Prostate gland (tissue), 2 donors: ENCODE results near the gene OMA1. TPM values are rescaled to one million over a fixed set of nuclear protein-coding genes. Genes with fewer than 3 reads are reported as not detected.

Experiments used
- DNase-seq: peaks from one replicate; pipeline ENCODE4 v3.0.0-alpha.2; 2019; ENCODE audit warnings: low spot score
- H3K27ac ChIP-seq, 2 donors: fragments of 200-600 bp; sonication (generic); 2 replicates each; pipeline ENCODE4 v1.5.1; 2017 to 2019
- H3K27me3 ChIP-seq: fragments of 200-600 bp; sonication (generic); replicated peaks from 2 replicates; pipeline ENCODE4 v1.5.1; 2019; ENCODE audit not compliant: insufficient read depth
- H3K36me3 ChIP-seq, 2 donors: fragments of 200-600 bp; sonication (generic); 1 replicate in 1 of 2; 2 replicates in 1 of 2; pipeline versions ENCODE4 v1.5.1 to v1.8.1; 2017 to 2019
- H3K4me1 ChIP-seq: fragments of 200-600 bp; sonication (generic); replicated peaks from 2 replicates; pipeline ENCODE4 v1.5.1; 2019
- H3K4me3 ChIP-seq, 2 donors: fragments of 200-600 bp; sonication (generic); 2 replicates each; pipeline ENCODE4 v1.5.1; 2017 to 2019
- H3K9me3 ChIP-seq: fragments of 200-600 bp; sonication (generic); 2 replicates; pipeline ENCODE4 v1.5.1; 2017
- POLR2A ChIP-seq: fragments of 450-650 bp; IDR thresholded peaks from one replicate; pipeline ENCODE4 v1.6.1; 2016; ENCODE audit warnings: antibody characterized with exemption, mild to moderate bottlenecking
- POLR2AphosphoS5 ChIP-seq: sonication (generic); formaldehyde crosslinking; IDR thresholded peaks from one replicate; pipeline ENCODE4 v1.6.1; 2017; ENCODE audit warnings: antibody characterized with exemption
- WGBS: methylation state at CpG from one replicate; pipeline ENCODE4 v1.1.5; 2018; 5-methylcytosine and 5-hydroxymethylcytosine counted together
- intact Hi-C: fragments of 100-400 bp; cut with DNase I; formaldehyde crosslinking; loops from one replicate; pipeline ENCODE4 v1.14.2; 2022
- total RNA-seq, 2 donors: library from RNA; depleted of rRNA; stranded (reverse); fragments of >200 nt; gene quantifications; one replicate each; pipeline ENCODE4 v1.1.0, GENCODE V29; 2016
- TF ChIP-seq, protein P1 (sequence below), 4 experiments: fragments of 200-600 bp in 2 of 4; fragments of 450-650 bp in 2 of 4; sonication (generic) in 2 of 4; IDR thresholded peaks; 1 replicate in 3 of 4; 2 replicates in 1 of 4; pipeline ENCODE4 v1.5.1; 2016 to 2019; ENCODE audit warnings: antibody characterized with exemption in 4 of 4, mild to moderate bottlenecking in 2 of 4, moderate library complexity in 2 of 4

The OMA1 gene
- total RNA-seq, 2 donors from 2014 or later = 26.4 to 46.6 TPM

DNA sequence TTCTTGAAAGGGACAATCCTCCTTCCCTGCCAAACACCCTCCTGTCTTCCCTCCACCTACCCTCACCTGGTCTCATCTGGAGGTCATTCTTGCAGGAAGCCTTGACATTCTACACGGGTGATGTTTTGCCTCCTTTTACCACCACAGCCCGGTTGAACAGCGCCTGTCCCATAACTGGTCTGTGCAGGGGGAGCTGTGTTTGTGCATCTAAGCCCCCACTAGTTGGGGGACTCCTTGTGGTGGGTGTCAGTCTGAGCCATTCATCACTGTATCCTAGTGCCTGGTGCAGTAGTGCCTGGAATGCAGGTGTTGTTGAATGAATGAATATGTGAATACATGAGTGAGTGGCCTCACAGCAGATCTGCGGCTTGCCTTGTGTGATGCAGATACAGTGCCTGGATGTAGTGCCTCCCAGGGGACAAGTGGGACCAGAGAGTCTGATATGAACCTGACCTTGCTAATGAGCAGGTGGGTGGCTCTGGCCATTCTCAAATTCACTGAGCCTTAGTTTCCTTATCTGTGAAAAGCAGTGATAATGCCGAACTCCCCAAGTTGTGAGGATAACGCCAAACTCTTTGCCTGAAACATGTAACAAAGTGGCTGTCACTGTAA is 79.8 kb downstream of the OMA1 start:
- 84% methylated on average over 6 of the region's 6 CpGs for WGBS
- DNase-seq = no peak

DNA sequence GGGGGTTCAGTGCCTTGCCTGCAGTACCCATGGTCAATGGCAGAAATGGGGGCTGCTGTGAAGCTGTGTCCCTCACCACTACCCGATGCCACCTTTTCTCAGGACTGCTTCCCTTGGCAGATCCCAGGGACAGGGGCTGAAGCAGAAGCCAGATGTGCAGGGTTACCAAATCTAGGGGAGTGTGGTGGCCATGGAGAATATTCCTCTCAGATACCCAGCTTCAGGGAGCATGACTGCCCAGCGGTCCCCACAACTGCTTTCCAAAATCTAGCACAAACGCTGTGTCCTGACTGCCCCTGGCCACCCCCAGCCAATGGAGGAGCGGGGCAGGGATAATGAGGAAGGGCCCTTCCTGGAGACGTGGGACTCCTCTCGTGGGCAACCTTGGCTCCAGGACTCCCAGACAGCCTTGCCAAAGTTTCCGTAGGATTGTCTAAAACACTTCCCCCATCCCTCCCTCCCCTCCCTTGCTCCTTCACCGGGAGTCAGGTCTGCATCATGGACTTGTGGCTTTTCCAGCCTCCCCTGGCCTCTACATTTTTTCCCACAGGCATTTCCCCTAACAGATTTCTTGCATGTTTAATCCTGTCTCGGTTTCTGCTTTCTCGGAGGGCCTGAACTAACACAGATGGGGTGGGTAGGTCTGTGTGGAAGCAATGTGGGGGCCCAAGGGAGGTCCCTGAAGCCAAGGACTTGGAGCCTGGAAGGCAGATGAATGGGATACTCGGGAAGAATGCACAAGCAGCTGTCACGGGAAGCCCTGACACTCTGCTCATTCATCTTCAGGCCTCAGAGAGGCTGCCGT is 80.5 kb downstream of the OMA1 start:
- Histone ChIP-seq H3K27ac (no peak overlapping the region), H3K4me3 (no peak overlapping the region), H3K27me3 (no peaks in the 10 kb centered on the region), H3K36me3 (no peaks in the 10 kb centered on the region), H3K9me3 (no peaks in the 10 kb centered on the region), H3K4me1 (no peaks in the 10 kb centered on the region)
- no peak for DNase-seq
- intact Hi-C loops = no loop called here
- TF ChIP-seq POLR2AphosphoS5 = no peak
- TF ChIP-seq POLR2A = no peak
- TF ChIP-seq, protein P1, sequence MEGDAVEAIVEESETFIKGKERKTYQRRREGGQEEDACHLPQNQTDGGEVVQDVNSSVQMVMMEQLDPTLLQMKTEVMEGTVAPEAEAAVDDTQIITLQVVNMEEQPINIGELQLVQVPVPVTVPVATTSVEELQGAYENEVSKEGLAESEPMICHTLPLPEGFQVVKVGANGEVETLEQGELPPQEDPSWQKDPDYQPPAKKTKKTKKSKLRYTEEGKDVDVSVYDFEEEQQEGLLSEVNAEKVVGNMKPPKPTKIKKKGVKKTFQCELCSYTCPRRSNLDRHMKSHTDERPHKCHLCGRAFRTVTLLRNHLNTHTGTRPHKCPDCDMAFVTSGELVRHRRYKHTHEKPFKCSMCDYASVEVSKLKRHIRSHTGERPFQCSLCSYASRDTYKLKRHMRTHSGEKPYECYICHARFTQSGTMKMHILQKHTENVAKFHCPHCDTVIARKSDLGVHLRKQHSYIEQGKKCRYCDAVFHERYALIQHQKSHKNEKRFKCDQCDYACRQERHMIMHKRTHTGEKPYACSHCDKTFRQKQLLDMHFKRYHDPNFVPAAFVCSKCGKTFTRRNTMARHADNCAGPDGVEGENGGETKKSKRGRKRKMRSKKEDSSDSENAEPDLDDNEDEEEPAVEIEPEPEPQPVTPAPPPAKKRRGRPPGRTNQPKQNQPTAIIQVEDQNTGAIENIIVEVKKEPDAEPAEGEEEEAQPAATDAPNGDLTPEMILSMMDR (IDR thresholded peaks at IDR 0.05) = no peak
- WGBS = 71% methylated on average over 13 of the region's 13 CpGs

More for the DNA sequence above, 79.8 kb downstream of the OMA1 start:
- no peak for TF ChIP-seq POLR2A
- no peak for TF ChIP-seq POLR2AphosphoS5
- TF ChIP-seq, protein P1 (IDR thresholded peaks at IDR 0.05) = no peak
- Histone ChIP-seq H3K4me1 (no peaks in the 10 kb centered on the region), H3K4me3 (no peak overlapping the region), H3K27ac (no peak overlapping the region), H3K27me3 (no peaks in the 10 kb centered on the region), H3K9me3 (no peaks in the 10 kb centered on the region), H3K36me3 (no peaks in the 10 kb centered on the region)
- intact Hi-C loops = no loop called here

DNA sequence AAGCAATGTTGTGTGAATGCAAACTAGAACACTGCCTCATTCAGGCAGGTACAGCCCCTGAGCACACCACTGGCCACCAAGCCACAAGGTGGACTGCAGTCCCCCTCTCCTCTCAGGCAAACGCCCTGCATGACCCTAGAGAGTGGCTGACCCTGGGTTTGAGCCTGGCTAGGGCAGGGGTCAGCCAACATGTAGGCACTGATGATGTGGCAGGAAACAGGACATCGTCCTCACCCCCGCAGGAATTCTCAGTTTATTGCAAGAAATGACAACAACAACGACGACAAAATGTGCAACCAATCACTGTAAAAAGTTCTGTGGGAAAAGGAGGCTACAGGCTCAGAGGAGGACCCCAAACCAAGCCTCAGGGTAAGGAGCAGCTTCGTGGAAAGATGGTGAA is 81.3 kb downstream of the OMA1 start:
- no peak for DNase-seq
- Histone ChIP-seq H3K9me3 (no peaks in the 10 kb centered on the region), H3K4me3 (no peak overlapping the region), H3K4me1 (no peaks in the 10 kb centered on the region), H3K36me3 (no peaks in the 10 kb centered on the region), H3K27me3 (no peaks in the 10 kb centered on the region), H3K27ac (no peak overlapping the region)
- WGBS = 73% methylated on average over 6 of the region's 6 CpGs
- TF ChIP-seq, protein P1 (IDR thresholded peaks at IDR 0.05) = no peak
- TF ChIP-seq POLR2A = no peak
- TF ChIP-seq POLR2AphosphoS5 = no peak
- intact Hi-C loops = no loop called here

DNA sequence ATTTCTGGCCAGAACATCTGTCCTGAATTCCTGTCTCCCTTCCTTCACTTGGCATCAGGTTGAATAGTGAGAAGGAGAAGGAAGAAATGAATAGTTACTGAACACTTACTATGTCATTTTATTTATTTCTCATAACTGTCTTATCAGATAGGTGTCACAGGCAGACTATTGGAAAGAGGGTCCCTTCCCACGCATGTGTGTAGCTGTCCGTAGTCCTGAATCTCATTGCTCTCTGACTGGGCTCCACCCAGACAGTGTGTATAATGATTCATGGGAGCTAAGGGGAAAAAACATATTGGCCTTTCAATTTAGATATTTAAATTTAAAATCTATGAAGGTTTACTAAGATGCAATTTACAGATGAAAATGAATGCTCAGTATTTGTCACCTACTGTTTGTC is 86.1 kb downstream of the OMA1 start:
- no peak for DNase-seq
- no peaks in the 10 kb centered on the region for H3K4me1 ChIP-seq
- H3K27me3 ChIP-seq = no peaks in the 10 kb centered on the region
- intact Hi-C loops = no loop called here
- no peaks in the 10 kb centered on the region for H3K9me3 ChIP-seq
- 23% methylated on average over 2 of the region's 2 CpGs for WGBS
- no peaks in the 10 kb centered on the region for H3K36me3 ChIP-seq
- H3K27ac ChIP-seq = no peak overlapping the region
- TF ChIP-seq, protein P1 (IDR thresholded peaks at IDR 0.05) = no peak
- no peak for TF ChIP-seq POLR2A
- no peak for TF ChIP-seq POLR2AphosphoS5
- H3K4me3 ChIP-seq = no peak overlapping the region

DNA sequence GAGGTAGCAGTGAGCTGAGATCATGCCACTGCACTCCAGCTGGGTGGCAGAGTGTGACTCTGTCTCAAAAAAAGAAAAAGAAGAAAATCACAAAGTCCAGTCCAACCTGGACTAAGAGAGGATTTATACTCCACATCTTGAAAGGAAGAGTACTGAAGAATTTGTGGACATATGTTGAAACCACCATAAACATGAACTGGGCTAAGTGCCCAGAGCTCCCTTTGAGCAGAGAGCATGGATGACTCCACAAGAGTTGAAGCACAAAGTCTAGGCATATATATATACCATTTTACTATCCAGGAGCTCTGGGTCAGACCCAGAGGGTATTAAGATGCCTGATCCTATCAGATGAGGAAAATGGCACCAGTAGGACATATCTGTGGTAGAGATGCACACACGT is 86.6 kb downstream of the OMA1 start:
- H3K4me3 ChIP-seq = no peak overlapping the region
- H3K9me3 ChIP-seq = no peaks in the 10 kb centered on the region
- H3K27ac ChIP-seq = no peak overlapping the region
- intact Hi-C loops = no loop called here
- TF ChIP-seq POLR2A = no peak
- TF ChIP-seq, protein P1 (IDR thresholded peaks at IDR 0.05) = no peak
- no peak for TF ChIP-seq POLR2AphosphoS5
- no peaks in the 10 kb centered on the region for H3K27me3 ChIP-seq
- no peaks in the 10 kb centered on the region for H3K4me1 ChIP-seq
- 90% methylated on average over 1 of the region's 1 CpG for WGBS
- H3K36me3 ChIP-seq = no peaks in the 10 kb centered on the region
- DNase-seq = no peak
